Memory B cell (primary cell): ENCODE data around the gene NDC1.
"Not testable (repeated sequence)": the region's sequence is repeated elsewhere in the genome, so short reads cannot be mapped to it uniquely, and the experiment has no call there.

Experiments
- ATAC-seq: fragments of 150-1000 bp; cut with Tn5 transposase; 2 replicates; pipeline ENCODE4 v1.10.0; 2021; ENCODE audit warnings: low read depth, mild to moderate bottlenecking, moderate library complexity
- DNase-seq, 2 donors: peaks; one replicate each; pipeline ENCODE4 v3.0.0; 2022; ENCODE audit warnings: low spot score in 2 of 2
- H3K27ac Mint-ChIP-seq: one replicate; pipeline ENCODE4 v1.8.0; 2022; ENCODE audit warnings: mild to moderate bottlenecking, moderate library complexity, mixed read lengths
- H3K27me3 Mint-ChIP-seq: one replicate; pipeline ENCODE4 v1.8.0; 2022; ENCODE audit warnings: mixed read lengths
- H3K36me3 Mint-ChIP-seq: one replicate; pipeline ENCODE4 v1.8.0; 2022; ENCODE audit warnings: mild to moderate bottlenecking, mixed read lengths
- H3K4me1 Mint-ChIP-seq: one replicate; pipeline ENCODE4 v1.8.0; 2022; ENCODE audit warnings: mixed read lengths
- H3K4me3 Mint-ChIP-seq: one replicate; pipeline ENCODE4 v1.8.0; 2022; ENCODE audit warnings: mild to moderate bottlenecking, moderate library complexity, mixed read lengths
- H3K9me3 Mint-ChIP-seq: one replicate; pipeline ENCODE4 v1.8.0; 2022; ENCODE audit warnings: mixed read lengths

Gene NDC1

DNA sequence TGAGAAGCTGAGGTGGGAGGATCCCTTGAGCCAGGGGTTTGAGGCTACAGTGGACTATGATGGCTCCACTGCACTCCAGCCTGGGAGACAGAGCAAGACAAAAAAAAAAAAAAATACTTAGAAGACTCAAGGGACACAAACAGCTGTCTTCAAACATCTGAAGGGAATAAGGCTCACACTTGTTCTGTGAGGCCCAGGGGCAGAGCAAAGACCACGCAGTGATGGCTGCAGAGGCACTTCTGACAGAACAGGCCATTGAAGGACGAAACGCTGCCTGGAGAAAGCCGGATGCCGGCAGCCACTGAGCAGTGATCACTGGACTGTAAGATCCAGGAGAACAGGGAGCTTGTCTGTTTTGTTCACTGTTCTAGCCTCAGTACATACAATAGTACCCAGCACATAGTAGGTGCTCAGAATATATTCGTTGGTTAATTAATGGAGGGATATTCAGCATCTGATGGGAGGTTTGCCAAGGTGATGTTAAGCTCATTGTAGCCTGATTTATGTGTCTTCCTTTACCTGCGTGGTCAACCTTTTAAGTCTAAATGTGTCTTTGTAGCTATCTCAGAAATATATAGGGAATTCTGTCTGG is 12.1 kb upstream of the NDC1 start:
- H3K27me3 Mint-ChIP-seq = no peaks in the 10 kb centered on the region

DNA sequence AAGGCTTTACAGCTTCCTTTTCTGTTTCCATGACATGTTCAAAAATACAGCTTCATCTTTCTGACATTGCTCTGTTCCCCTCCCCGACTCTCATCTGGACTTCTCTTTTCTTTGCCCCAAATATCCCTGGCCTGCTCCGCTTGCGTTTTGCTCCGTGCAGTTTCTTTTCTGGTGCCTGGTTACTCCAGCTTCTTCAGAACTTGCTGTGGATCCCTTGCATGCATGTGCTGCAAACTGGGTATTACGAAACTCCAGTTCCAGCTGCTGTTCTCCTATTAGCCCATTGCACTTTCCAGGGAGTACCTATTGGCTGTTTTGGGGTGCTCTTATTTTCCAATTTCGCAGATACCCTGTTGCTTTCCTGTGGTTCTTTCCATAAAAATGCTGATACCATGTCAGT is 9.9 kb upstream of the NDC1 start:
- Mint-ChIP-seq H3K4me1 (no peaks in the 10 kb centered on the region), H3K27me3 (no peaks in the 10 kb centered on the region), H3K36me3 (peaks cover 18% of the 10 kb centered on the region)

More for the DNA sequence above, 12.1 kb upstream of the NDC1 start:
- Mint-ChIP-seq H3K4me1 (no peaks in the 10 kb centered on the region), H3K27ac (no peak overlapping the region), H3K9me3 (no peaks in the 10 kb centered on the region), H3K4me3 (no peak overlapping the region), H3K36me3 (peaks cover 30% of the 10 kb centered on the region)
- DNase-seq = no peak
- no peak for ATAC-seq

DNA sequence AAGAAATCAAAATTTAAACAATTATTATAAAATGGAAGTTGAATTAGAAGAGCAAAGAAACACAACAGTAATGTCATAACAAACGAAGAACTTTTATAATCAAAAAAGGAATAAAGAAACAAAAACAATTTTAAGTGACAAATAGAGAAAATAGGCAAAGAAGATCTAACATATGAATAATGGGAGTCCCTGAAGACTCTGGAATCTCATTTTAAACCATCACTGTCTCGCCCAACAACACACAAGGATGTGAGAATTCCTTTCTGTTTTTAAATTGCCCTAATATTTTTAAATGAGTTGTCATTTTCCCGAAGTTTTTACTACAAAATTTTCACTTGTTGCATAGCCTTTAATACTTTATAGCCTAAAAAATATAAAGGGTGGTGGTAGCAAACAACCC is 4.3 kb upstream of the NDC1 start:
- Mint-ChIP-seq H3K4me1 (peaks cover 3% of the 10 kb centered on the region), H3K4me3 (no peak overlapping the region), H3K36me3 (no peaks in the 10 kb centered on the region), H3K27me3 (peaks cover 2% of the 10 kb centered on the region), H3K27ac (no peak overlapping the region), H3K9me3 (peaks cover 2% of the 10 kb centered on the region)
- DNase-seq (no peak), ATAC-seq (no peak)

More for the DNA sequence above, 9.9 kb upstream of the NDC1 start:
- no peak overlapping the region for H3K4me3 Mint-ChIP-seq
- no peak for DNase-seq
- no peak for ATAC-seq
- H3K27ac Mint-ChIP-seq = no peak overlapping the region
- H3K9me3 Mint-ChIP-seq = no peaks in the 10 kb centered on the region

DNA sequence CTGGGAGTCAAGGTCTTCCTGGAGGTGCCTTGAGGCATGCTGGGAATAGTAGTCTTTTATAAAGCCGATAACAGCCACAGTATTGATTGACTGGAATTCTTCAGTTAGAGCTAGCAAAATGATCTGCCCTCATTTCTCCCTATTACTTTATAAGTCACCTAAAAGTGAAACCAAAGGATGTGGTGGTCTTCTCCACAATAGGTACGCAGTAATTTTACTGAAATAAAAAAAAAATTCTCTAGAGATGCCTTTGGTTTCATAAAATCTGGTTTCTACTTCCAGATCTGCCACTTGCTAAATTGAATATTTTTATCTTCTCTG is 518 bp upstream of the NDC1 start:
- Mint-ChIP-seq H3K36me3 (no peaks in the 10 kb centered on the region), H3K9me3 (peaks cover 2% of the 10 kb centered on the region), H3K27ac (peak overlapping the region; percentile 98), H3K4me3 (peak overlapping the region; percentile 96), H3K4me1 (peaks cover 19% of the 10 kb centered on the region), H3K27me3 (peaks cover 2% of the 10 kb centered on the region)
- no peak for ATAC-seq
- no peak for DNase-seq

DNA sequence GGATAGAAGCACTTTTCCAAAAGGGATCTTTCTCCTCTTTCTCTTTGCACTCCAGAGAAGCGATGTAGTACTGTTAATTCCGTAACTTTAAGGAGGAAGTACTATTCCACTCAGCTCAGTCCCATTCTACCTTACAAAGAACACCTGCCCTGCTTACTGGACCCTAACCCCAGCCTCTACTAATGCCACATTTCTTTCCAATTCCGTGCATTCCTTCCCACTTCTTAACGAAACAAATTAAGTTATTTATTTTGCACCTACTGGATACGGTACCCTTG is 511 bp downstream of the NDC1 start:
- Mint-ChIP-seq H3K4me3 (peak overlapping the region; percentile 96), H3K27me3 (peaks cover 2% of the 10 kb centered on the region), H3K36me3 (no peaks in the 10 kb centered on the region)

DNA sequence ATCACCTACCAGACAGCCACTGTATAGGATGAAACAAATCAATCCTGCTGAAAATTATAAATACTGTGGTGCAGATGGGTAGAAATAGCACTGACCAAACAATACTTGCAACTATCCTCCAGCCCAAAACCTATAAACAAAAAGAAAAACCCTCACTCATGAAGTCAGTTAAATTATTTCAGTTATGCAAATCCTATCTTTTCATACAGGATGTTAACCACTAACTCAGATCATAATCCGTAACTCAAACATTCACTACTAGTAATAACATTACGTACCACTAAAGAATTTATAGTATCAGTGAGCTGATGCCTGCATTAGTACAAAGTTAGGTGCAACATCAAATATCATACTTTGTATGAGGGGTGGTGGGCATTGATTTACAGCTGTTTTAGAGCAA is 2.6 kb downstream of the NDC1 start:
- H3K36me3 Mint-ChIP-seq = peaks cover 2% of the 10 kb centered on the region
- no peak overlapping the region for H3K4me3 Mint-ChIP-seq
- H3K27ac Mint-ChIP-seq = peak overlapping the region; percentile 14

More for the DNA sequence above, 511 bp downstream of the NDC1 start:
- peak overlapping the region; percentile 98 for H3K27ac Mint-ChIP-seq
- peaks cover 19% of the 10 kb centered on the region for H3K4me1 Mint-ChIP-seq
- ATAC-seq = no peak
- H3K9me3 Mint-ChIP-seq = peaks cover 2% of the 10 kb centered on the region
- no peak for DNase-seq

DNA sequence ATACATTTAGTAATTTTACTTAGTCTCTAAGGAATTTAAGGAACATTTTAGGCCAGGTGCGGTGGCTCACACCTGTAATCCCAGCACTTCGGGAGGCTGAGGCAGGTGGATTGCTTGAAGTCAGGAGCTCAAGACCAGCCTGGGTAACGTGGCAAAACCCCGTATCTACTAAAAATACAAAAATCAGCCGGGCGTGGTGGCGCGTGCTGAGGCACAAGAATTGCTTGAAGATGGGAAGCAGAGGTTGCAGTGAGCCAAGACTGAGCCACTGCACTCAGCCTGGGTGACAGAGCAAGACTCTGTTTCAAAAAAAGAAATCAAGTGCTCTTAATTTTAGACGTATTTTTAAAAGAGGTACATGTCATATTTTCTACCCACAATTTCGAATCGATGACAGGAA is 3.3 kb downstream of the NDC1 start:
- H3K27me3 Mint-ChIP-seq = no peaks in the 10 kb centered on the region
- H3K9me3 Mint-ChIP-seq = no peaks in the 10 kb centered on the region
- H3K4me1 Mint-ChIP-seq = peaks cover 19% of the 10 kb centered on the region
- ATAC-seq (no peak), DNase-seq (no peak)
- H3K36me3 Mint-ChIP-seq = peaks cover 3% of the 10 kb centered on the region
- H3K4me3 Mint-ChIP-seq = no peak overlapping the region
- H3K27ac Mint-ChIP-seq = no peak overlapping the region

More for the DNA sequence above, 2.6 kb downstream of the NDC1 start:
- no peak for ATAC-seq
- DNase-seq = no peak
- Mint-ChIP-seq H3K4me1 (peaks cover 19% of the 10 kb centered on the region), H3K9me3 (no peaks in the 10 kb centered on the region), H3K27me3 (no peaks in the 10 kb centered on the region)

DNA sequence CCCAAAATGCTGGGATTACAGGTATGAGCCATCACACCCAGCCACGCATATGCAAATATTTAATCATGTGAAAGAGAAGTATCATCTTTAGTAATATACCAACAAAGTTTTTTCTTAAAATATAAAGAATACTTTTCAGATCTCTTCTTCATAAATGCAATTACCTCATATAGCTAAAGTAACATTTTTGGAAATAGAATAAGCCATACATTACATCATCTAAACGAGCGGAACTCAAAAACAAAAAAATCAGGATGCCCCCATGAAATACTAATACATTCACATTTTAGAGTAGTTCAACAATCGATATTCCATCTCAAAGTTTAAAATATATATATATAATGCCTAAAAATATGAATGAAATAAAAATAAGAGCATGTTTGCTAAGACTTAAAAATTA is 4.7 kb downstream of the NDC1 start:
- ATAC-seq (no peak), DNase-seq (no peak)
- no peak overlapping the region for H3K27ac Mint-ChIP-seq
- H3K27me3 Mint-ChIP-seq = no peaks in the 10 kb centered on the region
- peaks cover 21% of the 10 kb centered on the region for H3K4me1 Mint-ChIP-seq
- H3K36me3 Mint-ChIP-seq = peaks cover 9% of the 10 kb centered on the region
- no peak overlapping the region for H3K4me3 Mint-ChIP-seq
- no peaks in the 10 kb centered on the region for H3K9me3 Mint-ChIP-seq

DNA sequence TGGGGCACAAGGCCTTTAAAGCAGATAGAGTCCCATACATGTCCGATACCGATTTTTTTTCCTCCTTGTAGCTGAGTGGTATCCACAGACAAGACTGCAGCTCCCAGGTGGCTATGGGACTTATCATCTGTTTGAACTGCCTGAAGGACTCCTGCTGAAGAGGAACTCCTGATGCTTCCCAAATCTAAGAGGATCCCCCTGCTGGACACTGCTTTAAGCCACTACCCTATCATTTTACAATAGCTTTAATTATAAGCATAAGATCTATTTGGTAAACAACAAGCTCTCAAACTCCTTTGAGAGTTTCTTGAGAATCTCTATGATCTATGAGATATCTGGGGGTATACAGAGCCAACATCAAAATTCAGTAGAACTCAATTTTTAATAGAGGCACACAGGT is 11.7 kb downstream of the NDC1 start:
- peaks cover 22% of the 10 kb centered on the region for H3K36me3 Mint-ChIP-seq
- peaks cover 2% of the 10 kb centered on the region for H3K4me1 Mint-ChIP-seq
- H3K27ac Mint-ChIP-seq = no peak overlapping the region
- ATAC-seq (no peak), DNase-seq (no peak)
- no peak overlapping the region for H3K4me3 Mint-ChIP-seq
- no peaks in the 10 kb centered on the region for H3K9me3 Mint-ChIP-seq
- H3K27me3 Mint-ChIP-seq = no peaks in the 10 kb centered on the region

DNA sequence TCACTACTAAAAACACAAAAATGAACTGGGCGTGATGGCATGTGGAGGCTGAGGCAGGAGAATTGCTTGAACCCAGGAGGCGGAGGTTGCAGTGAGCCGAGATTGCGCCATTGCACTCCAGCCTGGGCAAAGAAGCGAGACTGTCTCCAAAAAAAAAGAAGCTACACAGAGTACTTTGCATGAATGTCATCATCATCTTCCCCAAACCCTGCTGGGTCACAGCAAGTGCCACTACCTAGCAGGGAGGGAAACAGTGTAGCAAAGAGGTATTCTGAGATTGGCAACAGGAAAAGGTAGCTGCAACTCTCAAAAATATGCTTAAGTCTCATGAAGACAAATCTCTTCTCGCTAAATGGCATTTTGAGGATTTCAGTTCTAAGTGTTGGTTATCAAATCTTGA is 12.8 kb downstream of the NDC1 start:
- H3K4me3 Mint-ChIP-seq = no peak overlapping the region
- H3K36me3 Mint-ChIP-seq = peaks cover 23% of the 10 kb centered on the region
- H3K27ac Mint-ChIP-seq = no peak overlapping the region
- no peaks in the 10 kb centered on the region for H3K27me3 Mint-ChIP-seq
- H3K4me1 Mint-ChIP-seq = peaks cover 2% of the 10 kb centered on the region
- DNase-seq = no peak
- H3K9me3 Mint-ChIP-seq = no peaks in the 10 kb centered on the region
- ATAC-seq = no peak

DNA sequence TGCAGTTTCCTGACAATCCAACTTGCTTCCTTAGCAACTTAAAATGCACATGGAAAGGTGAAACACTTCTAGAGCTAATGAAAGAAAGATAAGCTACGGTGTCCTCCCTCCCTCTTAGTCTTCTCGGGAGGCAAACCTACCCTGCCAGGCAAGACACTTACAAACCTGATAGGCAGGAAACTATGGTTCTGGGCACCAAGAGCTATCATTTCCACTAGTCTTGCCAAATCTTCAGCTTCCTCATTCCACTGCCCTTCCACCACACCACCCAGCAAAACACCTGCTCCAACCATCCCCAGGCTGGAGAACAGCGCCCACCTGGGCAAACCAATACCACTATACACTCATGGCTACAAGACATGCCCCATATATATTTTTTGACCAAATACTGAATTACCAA is 15.2 kb downstream of the NDC1 start:
- no peaks in the 10 kb centered on the region for H3K9me3 Mint-ChIP-seq
- H3K4me3 Mint-ChIP-seq = no peak overlapping the region
- H3K27ac Mint-ChIP-seq = no peak overlapping the region
- H3K4me1 Mint-ChIP-seq = no peaks in the 10 kb centered on the region
- DNase-seq (no peak), ATAC-seq (no peak)
- H3K36me3 Mint-ChIP-seq = peaks cover 24% of the 10 kb centered on the region
- no peaks in the 10 kb centered on the region for H3K27me3 Mint-ChIP-seq

DNA sequence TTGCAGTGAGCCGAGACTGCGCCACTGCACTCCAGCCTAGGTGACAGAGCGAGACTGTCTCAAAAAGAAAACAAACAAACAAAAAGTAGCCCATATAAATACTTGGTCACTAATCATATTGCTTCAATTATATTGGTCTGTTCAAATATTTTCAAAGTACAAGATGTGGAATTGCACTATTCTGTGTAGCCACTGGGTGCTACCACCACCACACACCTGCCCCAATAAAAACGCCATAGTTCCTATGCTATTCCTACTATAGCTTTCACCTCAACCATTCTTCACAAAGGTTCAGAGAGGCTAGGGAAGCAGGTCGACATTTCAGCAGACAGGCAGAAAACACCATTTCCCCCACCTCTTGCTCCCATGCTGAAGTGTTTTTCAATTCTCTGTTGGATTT is 16.7 kb downstream of the NDC1 start:
- Mint-ChIP-seq H3K4me3 (no peak overlapping the region), H3K27ac (no peak overlapping the region), H3K9me3 (no peaks in the 10 kb centered on the region), H3K36me3 (peaks cover 33% of the 10 kb centered on the region), H3K4me1 (no peaks in the 10 kb centered on the region), H3K27me3 (no peaks in the 10 kb centered on the region)
- ATAC-seq (no peak), DNase-seq (no peak)

DNA sequence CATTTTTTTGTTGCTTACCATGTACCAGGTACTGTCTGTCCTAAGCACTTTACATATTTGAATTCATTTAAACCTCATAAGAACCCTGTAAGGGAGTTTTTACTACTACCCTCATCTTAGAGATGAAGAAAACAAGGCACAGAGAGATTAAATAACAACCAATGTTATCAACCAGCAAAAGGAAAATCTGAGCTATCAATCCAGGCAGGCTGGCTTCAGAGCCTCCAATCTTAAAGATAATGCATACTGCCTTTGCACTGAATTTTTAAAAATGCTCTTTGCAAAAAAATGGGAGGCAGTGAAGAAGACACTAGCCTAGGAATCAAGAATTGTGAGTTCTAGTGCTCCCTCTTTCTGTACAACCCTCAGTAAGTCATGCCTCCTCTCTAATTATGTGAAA is 18.7 kb downstream of the NDC1 start:
- Mint-ChIP-seq H3K9me3 (no peaks in the 10 kb centered on the region), H3K36me3 (peaks cover 48% of the 10 kb centered on the region), H3K27ac (peak overlapping the region; percentile 28), H3K4me3 (no peak overlapping the region), H3K27me3 (no peaks in the 10 kb centered on the region), H3K4me1 (peaks cover 2% of the 10 kb centered on the region)
- no peak for ATAC-seq
- no peak for DNase-seq

DNA sequence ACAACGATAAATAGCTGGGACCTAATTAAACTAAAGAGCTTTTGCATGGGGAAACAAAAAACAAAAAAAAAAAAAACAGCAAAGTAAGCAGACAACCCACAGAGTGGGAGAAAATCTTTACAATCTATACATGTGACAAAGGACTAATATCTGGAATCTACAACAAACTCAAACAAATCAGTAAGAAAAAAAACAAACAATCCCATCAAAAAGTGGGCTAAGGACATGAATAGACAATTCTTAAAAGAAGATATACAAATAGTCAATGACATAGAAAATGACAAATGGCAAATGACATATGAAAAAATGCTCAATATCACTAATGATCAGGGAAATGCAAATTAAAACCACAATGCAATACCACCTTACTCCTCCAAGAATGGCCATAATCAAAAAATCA is 21.5 kb downstream of the NDC1 start:
- not testable (repeated sequence) for H3K27me3 Mint-ChIP-seq, H3K4me3 Mint-ChIP-seq, ATAC-seq, H3K4me1 Mint-ChIP-seq, H3K27ac Mint-ChIP-seq, H3K9me3 Mint-ChIP-seq, DNase-seq
- peaks cover 68% of the 10 kb centered on the region for H3K36me3 Mint-ChIP-seq

DNA sequence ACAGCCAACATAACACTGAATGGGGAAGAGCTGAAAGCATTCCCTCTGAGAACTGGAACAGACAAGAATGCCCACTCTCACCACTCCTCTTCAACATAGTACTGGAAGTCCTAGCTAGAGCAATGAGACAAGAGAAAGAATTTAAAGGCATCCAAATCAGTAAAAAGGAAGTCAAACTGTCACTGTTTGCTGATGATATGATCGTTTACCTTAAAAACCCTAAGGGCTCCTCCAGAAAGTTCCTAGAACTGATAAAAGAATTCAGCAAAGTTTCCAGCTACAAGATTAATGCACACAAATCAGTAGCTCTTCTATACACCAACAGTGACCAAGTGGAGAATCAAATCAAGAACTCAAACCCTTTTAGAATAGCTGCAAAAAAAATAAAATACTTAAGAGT is 22.6 kb downstream of the NDC1 start:
- H3K9me3 Mint-ChIP-seq, H3K4me1 Mint-ChIP-seq, H3K27ac Mint-ChIP-seq, H3K4me3 Mint-ChIP-seq, DNase-seq, ATAC-seq, H3K27me3 Mint-ChIP-seq: not testable (repeated sequence)
- H3K36me3 Mint-ChIP-seq = peaks cover 72% of the 10 kb centered on the region
